ENCODE results near the gene TOMM40.

- TF ChIP-seq GATA1 (IDR thresholded peaks at IDR 0.05; ENCODE audit: low read depth, low read length) (no peak), POLR2A (IDR thresholded peaks at IDR 0.05; ENCODE audit: low read length) (no peak)
These were observed 9.5 kb downstream of the TOMM40 start for GRCh38 chr19:44900328-44901244.

Data from erythroblast (primary cell).